Chondrocyte (in vitro differentiated cells): ENCODE data around the gene RIPOR2. TPM values are rescaled to one million over a fixed set of nuclear protein-coding genes. Genes with fewer than 3 reads are reported as not detected.

Experiments used
- DNase-seq: peaks from one replicate; pipeline ENCODE4 v3.0.0; 2021; ENCODE audit warnings: mixed read lengths, low spot score
- H3K27ac Mint-ChIP-seq: one replicate; pipeline ENCODE4 v1.8.0; 2021; ENCODE audit warnings: mild to moderate bottlenecking, moderate library complexity, mixed read lengths; ENCODE audit not compliant: unreplicated experiment
- H3K27me3 Mint-ChIP-seq: 2 replicates; pipeline ENCODE4 v1.8.0; 2021; ENCODE audit warnings: low read depth, mixed read lengths
- H3K36me3 Mint-ChIP-seq: 2 replicates; pipeline ENCODE4 v1.8.0; 2021; ENCODE audit warnings: low read depth, mixed read lengths
- H3K4me1 Mint-ChIP-seq: 2 replicates; pipeline ENCODE4 v1.8.0; 2021; ENCODE audit warnings: low read depth, mild to moderate bottlenecking, mixed read lengths
- H3K4me3 Mint-ChIP-seq: one replicate; pipeline ENCODE4 v1.8.0; 2021; ENCODE audit warnings: mild to moderate bottlenecking, moderate library complexity, mixed read lengths; ENCODE audit not compliant: unreplicated experiment
- H3K9me3 Mint-ChIP-seq: 2 replicates; pipeline ENCODE4 v1.8.0; 2021; ENCODE audit warnings: low read depth, mixed read lengths
- total RNA-seq: library from RNA; stranded (reverse); gene quantifications from 3 replicates; pipeline ENCODE4 v1.2.1, GENCODE V29; 2021
- TF ChIP-seq, protein P1 (sequence below): fragments of 200-600 bp; sonication (generic); IDR thresholded peaks from 2 replicates; pipeline ENCODE4 v1.5.0; 2021; ENCODE audit warnings: antibody characterized with exemption, mild to moderate bottlenecking, moderate library complexity

The RIPOR2 gene
- total RNA-seq, 1 donor from 2014 or later, result 0.62 TPM

DNA sequence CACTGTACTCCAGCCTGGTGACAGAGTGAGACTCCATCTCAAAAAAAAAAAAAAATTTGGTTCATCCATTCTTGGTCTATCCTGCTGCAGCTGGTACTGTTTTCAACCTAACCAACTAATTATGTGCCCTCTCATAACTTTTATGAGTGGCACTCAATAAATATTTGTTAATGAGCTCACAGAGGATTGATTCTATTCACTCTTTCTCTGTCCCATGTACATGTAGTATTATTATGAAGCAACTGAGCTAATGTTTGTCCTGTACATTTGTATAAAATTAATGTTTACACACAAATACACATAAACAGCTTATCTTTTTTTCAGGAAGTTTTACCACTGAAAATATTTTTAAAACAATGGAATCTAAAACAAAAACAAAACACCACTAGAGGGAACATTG, 10.1 kb downstream of the RIPOR2 start:
- no peak overlapping the region for H3K4me3 Mint-ChIP-seq
- TF ChIP-seq, protein P1, sequence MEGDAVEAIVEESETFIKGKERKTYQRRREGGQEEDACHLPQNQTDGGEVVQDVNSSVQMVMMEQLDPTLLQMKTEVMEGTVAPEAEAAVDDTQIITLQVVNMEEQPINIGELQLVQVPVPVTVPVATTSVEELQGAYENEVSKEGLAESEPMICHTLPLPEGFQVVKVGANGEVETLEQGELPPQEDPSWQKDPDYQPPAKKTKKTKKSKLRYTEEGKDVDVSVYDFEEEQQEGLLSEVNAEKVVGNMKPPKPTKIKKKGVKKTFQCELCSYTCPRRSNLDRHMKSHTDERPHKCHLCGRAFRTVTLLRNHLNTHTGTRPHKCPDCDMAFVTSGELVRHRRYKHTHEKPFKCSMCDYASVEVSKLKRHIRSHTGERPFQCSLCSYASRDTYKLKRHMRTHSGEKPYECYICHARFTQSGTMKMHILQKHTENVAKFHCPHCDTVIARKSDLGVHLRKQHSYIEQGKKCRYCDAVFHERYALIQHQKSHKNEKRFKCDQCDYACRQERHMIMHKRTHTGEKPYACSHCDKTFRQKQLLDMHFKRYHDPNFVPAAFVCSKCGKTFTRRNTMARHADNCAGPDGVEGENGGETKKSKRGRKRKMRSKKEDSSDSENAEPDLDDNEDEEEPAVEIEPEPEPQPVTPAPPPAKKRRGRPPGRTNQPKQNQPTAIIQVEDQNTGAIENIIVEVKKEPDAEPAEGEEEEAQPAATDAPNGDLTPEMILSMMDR, result no peak
- H3K4me1 Mint-ChIP-seq, result peaks cover 30% of the 10 kb centered on the region
- H3K36me3 Mint-ChIP-seq, result no peaks in the 10 kb centered on the region
- no peak for DNase-seq
- no peaks in the 10 kb centered on the region for H3K27me3 Mint-ChIP-seq
- H3K9me3 Mint-ChIP-seq, result no peaks in the 10 kb centered on the region
- no peak overlapping the region for H3K27ac Mint-ChIP-seq

DNA sequence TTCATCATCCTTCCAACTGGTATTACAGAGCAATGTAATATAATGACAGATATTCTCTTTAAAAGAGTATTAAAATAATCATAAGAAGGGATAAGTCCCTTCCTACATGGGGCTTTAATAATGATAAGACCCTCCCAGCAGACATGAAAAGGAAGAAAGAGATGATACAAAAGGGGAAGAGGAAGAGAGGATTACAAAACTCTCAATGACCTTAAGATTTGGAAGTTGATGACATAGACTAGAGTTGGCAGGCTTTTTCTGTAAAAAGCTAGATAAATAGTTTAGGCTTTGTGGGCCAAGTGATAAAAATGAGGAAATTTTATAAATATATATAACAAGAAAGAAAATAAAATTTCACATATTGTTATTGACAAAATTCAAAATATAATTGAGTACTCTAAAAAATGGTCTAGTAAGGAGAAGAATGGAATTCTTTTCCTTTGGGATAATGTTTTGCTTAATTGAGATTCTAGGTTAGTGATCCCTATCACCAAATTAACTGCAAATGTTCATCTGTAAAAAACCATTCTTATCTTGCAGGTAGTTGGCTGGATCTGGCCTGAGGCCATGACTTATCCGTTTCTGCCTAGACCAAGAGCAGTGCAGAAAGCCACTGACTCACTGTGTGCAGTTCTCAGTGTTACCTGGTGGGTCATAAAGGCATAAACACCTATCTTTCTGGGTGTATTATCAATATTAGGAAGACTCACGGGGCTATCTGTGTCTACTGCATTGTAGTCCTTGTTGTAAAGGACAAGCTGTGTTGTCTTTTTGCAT, 11.0 kb downstream of the RIPOR2 start:
- Mint-ChIP-seq H3K4me3 (no peak overlapping the region), H3K27ac (no peak overlapping the region)

GRCh38 chr6:24923885-24924401, 11.8 kb downstream of the RIPOR2 start:
- Mint-ChIP-seq H3K36me3 (no peaks in the 10 kb centered on the region), H3K9me3 (no peaks in the 10 kb centered on the region), H3K27ac (no peak overlapping the region), H3K4me3 (no peak overlapping the region), H3K4me1 (peaks cover 35% of the 10 kb centered on the region), H3K27me3 (no peaks in the 10 kb centered on the region)
- no peak for DNase-seq
- TF ChIP-seq, protein P1, result no peak

More for the DNA sequence above, 11.0 kb downstream of the RIPOR2 start:
- no peak for DNase-seq
- TF ChIP-seq, protein P1, result no peak
- H3K9me3 Mint-ChIP-seq, result no peaks in the 10 kb centered on the region
- no peaks in the 10 kb centered on the region for H3K27me3 Mint-ChIP-seq
- peaks cover 32% of the 10 kb centered on the region for H3K4me1 Mint-ChIP-seq
- no peaks in the 10 kb centered on the region for H3K36me3 Mint-ChIP-seq

DNA sequence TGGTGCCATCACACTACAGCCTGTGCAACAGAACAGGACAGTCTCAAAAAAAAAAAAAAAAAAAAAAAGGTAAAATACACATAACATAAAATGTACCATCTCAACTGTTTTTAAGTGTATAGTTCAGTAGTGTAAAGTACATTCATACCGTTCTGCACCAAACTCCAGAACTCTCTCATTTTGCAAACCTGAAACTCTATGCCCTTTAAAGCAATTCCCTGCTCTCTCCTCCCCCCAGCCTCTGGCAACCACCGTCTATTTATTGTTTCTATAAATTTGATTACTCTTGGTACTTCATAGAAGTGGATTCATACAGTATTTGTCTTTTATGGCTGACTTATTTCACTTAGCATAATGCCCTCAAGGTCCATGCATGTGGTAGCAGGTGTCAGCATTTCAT, 12.9 kb downstream of the RIPOR2 start:
- TF ChIP-seq, protein P1, result no peak
- H3K27ac Mint-ChIP-seq, result no peak overlapping the region
- peaks cover 35% of the 10 kb centered on the region for H3K4me1 Mint-ChIP-seq

GRCh38 chr6:24922170-24922569, 13.6 kb downstream of the RIPOR2 start:
- no peaks in the 10 kb centered on the region for H3K27me3 Mint-ChIP-seq
- DNase-seq, result no peak
- no peaks in the 10 kb centered on the region for H3K9me3 Mint-ChIP-seq
- H3K27ac Mint-ChIP-seq, result no peak overlapping the region
- peaks cover 31% of the 10 kb centered on the region for H3K4me1 Mint-ChIP-seq
- H3K4me3 Mint-ChIP-seq, result no peak overlapping the region
- H3K36me3 Mint-ChIP-seq, result no peaks in the 10 kb centered on the region
- TF ChIP-seq, protein P1, result no peak

More for the DNA sequence above, 12.9 kb downstream of the RIPOR2 start:
- Mint-ChIP-seq H3K4me3 (no peak overlapping the region), H3K9me3 (no peaks in the 10 kb centered on the region), H3K27me3 (no peaks in the 10 kb centered on the region), H3K36me3 (no peaks in the 10 kb centered on the region)
- DNase-seq, result no peak
